Stomach (tissue), 4 donors: ENCODE measurements around the gene RENBP.

Experiments used
- CTCF ChIP-seq, 7 experiments: fragments of 450-650 bp in 4 of 7; fragments of 200-600 bp in 3 of 7; sonication (generic) in 3 of 7; IDR thresholded peaks; one replicate each; pipeline ENCODE4 v1.5.1; 2016 to 2019; ENCODE audit warnings: antibody characterized with exemption in 7 of 7, control low read depth in 2 of 7, mild to moderate bottlenecking in 1 of 7
- EP300 ChIP-seq: sonication (generic); formaldehyde crosslinking; IDR thresholded peaks from one replicate; pipeline ENCODE4 v1.6.1; 2017; ENCODE audit warnings: antibody characterized with exemption
- POLR2A ChIP-seq, 4 donors: fragments of 450-650 bp; IDR thresholded peaks; one replicate each; pipeline ENCODE4 v1.6.1; 2016; ENCODE audit warnings: antibody characterized with exemption in 4 of 4, control low read depth in 2 of 4, mild to moderate bottlenecking in 1 of 4, moderate library complexity in 1 of 4

- TF ChIP-seq EP300 (no peak), CTCF (IDR thresholded peaks at IDR 0.05) (no peak), POLR2A (IDR thresholded peaks at IDR 0.05) (no peak)
These were observed 18.5 kb downstream of the RENBP start, which contains the start of gene ARHGAP4 for GRCh38 chrX:153925739-153926551.
